KOPT-K1 (cell line): ENCODE data around the gene TNRC6A.

Experiments
- H3K27ac ChIP-seq: fragments of 200-600 bp; sonication (generic); 2 replicates; pipeline ENCODE4 v1.5.1; 2016; ENCODE audit warnings: antibody characterized with exemption, mild to moderate bottlenecking, low read depth, low read length; ENCODE audit not compliant: poor library complexity, severe bottlenecking
- H3K36me3 ChIP-seq: fragments of 200-600 bp; sonication (generic); 2 replicates; pipeline ENCODE4 v1.5.1; 2017; ENCODE audit warnings: antibody characterized with exemption, mild to moderate bottlenecking, low read length, moderate library complexity; ENCODE audit not compliant: insufficient read depth
- H3K9me3 ChIP-seq: fragments of 200-600 bp; sonication (generic); 2 replicates; pipeline ENCODE4 v1.5.1; 2017; ENCODE audit warnings: antibody characterized with exemption, low read length, mild to moderate bottlenecking; ENCODE audit not compliant: insufficient read depth, poor library complexity, severe bottlenecking

TNRC6A gene

DNA sequence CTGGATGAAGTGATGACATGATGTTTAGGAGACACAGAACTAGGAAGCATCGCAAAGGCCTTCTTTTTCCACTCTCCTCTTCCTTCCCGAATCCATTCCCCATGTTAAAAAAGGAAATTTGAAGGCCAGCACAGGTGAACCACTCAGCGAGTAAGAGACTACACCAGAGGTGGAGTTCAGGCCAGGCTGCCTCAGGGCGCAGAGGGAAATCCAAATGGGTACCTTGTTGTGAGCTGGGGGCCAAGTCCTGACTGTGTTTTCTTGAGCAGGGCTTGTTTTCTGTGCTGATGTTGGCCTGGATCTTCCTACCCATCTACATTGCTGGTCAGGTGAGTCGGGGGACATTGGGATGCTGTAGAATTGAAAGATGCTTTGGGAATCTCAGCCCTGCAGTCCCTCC is 142.4 kb downstream of the TNRC6A start:
- no peaks in the 10 kb centered on the region for H3K36me3 ChIP-seq
- no peaks in the 10 kb centered on the region for H3K9me3 ChIP-seq
- no peak overlapping the region for H3K27ac ChIP-seq

DNA sequence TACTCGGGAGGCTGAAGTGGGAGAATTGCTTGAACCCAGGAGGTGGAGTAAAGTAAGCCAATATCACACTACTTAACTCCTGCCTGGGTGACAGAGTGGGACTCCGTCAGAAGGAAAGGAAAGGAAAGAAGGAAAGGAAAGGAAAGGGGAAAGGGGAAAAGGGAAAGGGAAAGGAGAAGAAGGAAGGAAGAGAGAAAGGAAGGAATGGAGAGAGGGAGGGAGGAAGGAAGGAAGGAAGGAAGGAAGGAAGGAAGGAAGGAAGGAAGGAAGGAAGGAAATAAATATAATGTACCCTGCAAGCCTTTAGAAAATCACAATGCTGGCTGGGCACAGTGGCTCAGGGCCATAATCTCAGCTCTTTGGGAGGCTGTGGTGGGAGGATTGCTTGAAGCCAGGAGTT is 143.6 kb downstream of the TNRC6A start:
- no peaks in the 10 kb centered on the region for H3K9me3 ChIP-seq
- no peaks in the 10 kb centered on the region for H3K36me3 ChIP-seq
- no peak overlapping the region for H3K27ac ChIP-seq

DNA sequence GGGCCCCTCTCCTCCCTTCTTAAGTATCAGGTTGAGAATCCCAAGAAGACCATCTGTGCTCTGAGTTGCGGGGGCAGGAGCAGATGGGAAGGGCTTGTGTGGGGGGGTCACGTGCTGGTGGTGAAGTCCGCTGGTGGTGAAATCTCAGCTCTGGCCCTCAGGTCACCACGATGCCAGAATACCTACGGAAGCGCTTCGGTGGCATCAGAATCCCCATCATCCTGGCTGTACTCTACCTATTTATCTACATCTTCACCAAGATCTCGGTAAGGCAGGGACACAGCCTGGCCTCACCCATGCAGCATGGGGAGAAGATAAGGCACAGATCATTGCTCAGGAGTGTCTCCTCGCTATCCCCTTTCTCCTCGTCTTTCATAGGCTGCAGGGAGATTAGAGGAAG is 146.0 kb downstream of the TNRC6A start:
- H3K9me3 ChIP-seq, result no peaks in the 10 kb centered on the region
- H3K27ac ChIP-seq, result no peak overlapping the region
- H3K36me3 ChIP-seq, result no peaks in the 10 kb centered on the region
